ENCODE data around the gene TMEM92. TPM values are rescaled to one million over a fixed set of nuclear protein-coding genes. Genes with fewer than 3 reads are reported as not detected.
A peak's percentile ranks its signal among the peaks of the same experiment; 100 is the strongest.

Gene TMEM92
- total RNA-seq, 1 donor from 2014 or later: 0.26 TPM

DNA sequence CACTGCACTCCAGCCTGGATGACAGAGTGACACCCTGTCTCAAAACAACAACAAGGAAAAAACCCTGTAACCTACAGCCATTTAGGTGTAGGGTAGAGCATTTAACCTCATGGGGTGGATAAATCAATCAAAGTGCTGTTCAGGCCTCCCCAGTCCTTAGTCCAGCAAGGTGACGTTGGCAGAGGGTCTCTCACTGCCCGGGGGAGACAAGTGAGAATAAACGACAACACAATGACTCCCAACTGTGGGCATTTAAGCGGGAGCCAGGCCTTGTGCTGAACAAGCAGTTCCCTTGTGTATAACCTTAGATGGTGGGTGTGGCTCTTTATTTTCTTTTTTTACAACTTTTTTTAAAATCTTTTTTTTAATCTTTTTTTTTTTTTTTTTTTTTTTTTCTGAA, 29.3 kb downstream of the TMEM92 start:
- FAIRE-seq: no peak
- no peak for DNase-seq (ENCODE audit: low read depth)
- TF ChIP-seq, protein P1, sequence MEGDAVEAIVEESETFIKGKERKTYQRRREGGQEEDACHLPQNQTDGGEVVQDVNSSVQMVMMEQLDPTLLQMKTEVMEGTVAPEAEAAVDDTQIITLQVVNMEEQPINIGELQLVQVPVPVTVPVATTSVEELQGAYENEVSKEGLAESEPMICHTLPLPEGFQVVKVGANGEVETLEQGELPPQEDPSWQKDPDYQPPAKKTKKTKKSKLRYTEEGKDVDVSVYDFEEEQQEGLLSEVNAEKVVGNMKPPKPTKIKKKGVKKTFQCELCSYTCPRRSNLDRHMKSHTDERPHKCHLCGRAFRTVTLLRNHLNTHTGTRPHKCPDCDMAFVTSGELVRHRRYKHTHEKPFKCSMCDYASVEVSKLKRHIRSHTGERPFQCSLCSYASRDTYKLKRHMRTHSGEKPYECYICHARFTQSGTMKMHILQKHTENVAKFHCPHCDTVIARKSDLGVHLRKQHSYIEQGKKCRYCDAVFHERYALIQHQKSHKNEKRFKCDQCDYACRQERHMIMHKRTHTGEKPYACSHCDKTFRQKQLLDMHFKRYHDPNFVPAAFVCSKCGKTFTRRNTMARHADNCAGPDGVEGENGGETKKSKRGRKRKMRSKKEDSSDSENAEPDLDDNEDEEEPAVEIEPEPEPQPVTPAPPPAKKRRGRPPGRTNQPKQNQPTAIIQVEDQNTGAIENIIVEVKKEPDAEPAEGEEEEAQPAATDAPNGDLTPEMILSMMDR (IDR thresholded peaks at IDR 0.05; ENCODE audit: insufficient read depth, low read length, severe bottlenecking): no peak
- no peaks in the 10 kb centered on the region for H3K36me3 ChIP-seq (ENCODE audit: control insufficient read depth, insufficient read depth, low read length)
- no peaks in the 10 kb centered on the region for H3K27me3 ChIP-seq (ENCODE audit: control insufficient read depth, insufficient read depth, low read length)
- no peak overlapping the region for H3K4me3 ChIP-seq (ENCODE audit: low read depth, low read length)

- no peak overlapping the region for H3K4me3 ChIP-seq (ENCODE audit: low read depth, low read length)
- DNase-seq (ENCODE audit: low read depth) (no peak), FAIRE-seq (peak; percentile 36)
- no peaks in the 10 kb centered on the region for H3K36me3 ChIP-seq (ENCODE audit: control insufficient read depth, insufficient read depth, low read length)
- TF ChIP-seq, protein P1 (IDR thresholded peaks at IDR 0.05; ENCODE audit: insufficient read depth, low read length, severe bottlenecking): no peak
- no peaks in the 10 kb centered on the region for H3K27me3 ChIP-seq (ENCODE audit: control insufficient read depth, insufficient read depth, low read length)
Measured at GRCh38 chr17:50304781-50305404, 30.6 kb downstream of the TMEM92 start.

DNA sequence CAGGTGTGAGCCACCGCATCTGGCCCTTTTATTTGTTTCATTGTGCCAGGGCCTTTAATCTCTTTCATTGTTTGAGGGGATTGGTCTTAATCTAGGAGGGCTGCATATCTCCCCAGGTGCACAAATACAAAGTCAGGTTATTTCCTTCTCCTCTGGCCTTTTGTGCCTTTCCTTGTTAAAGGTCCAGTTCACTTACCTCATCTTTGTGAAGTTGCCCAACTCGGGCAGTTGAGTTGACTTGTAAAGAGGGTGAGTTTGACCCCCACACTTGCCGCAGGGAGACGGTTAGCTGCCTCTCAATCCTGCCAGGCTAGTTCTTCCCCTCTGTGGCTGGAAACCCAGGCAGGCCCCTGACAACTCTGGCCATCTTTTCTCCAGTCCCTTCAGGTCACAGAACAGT, 33.4 kb downstream of the TMEM92 start:
- Histone ChIP-seq H3K27me3 (ENCODE audit: control insufficient read depth, insufficient read depth, low read length) (no peaks in the 10 kb centered on the region), H3K4me3 (ENCODE audit: low read depth, low read length) (no peak overlapping the region), H3K36me3 (ENCODE audit: control insufficient read depth, insufficient read depth, low read length) (no peaks in the 10 kb centered on the region)
- no peak for DNase-seq (ENCODE audit: low read depth)
- FAIRE-seq: no peak
- TF ChIP-seq, protein P1 (IDR thresholded peaks at IDR 0.05; ENCODE audit: insufficient read depth, low read length, severe bottlenecking): no peak

GRCh38 chr17:50308666-50309065, 34.4 kb downstream of the TMEM92 start:
- H3K36me3 ChIP-seq (ENCODE audit: control insufficient read depth, insufficient read depth, low read length): no peaks in the 10 kb centered on the region
- TF ChIP-seq, protein P1 (IDR thresholded peaks at IDR 0.05; ENCODE audit: insufficient read depth, low read length, severe bottlenecking): no peak
- no peak overlapping the region for H3K4me3 ChIP-seq (ENCODE audit: low read depth, low read length)
- FAIRE-seq: no peak
- H3K27me3 ChIP-seq (ENCODE audit: control insufficient read depth, insufficient read depth, low read length): no peaks in the 10 kb centered on the region
- no peak for DNase-seq (ENCODE audit: low read depth)

GRCh38 chr17:50310455-50311111, 36.3 kb downstream of the TMEM92 start:
- H3K4me3 ChIP-seq (ENCODE audit: low read depth, low read length): no peak overlapping the region
- no peaks in the 10 kb centered on the region for H3K27me3 ChIP-seq (ENCODE audit: control insufficient read depth, insufficient read depth, low read length)
- FAIRE-seq: peak; percentile 64
- no peak for DNase-seq (ENCODE audit: low read depth)
- H3K36me3 ChIP-seq (ENCODE audit: control insufficient read depth, insufficient read depth, low read length): no peaks in the 10 kb centered on the region
- TF ChIP-seq, protein P1 (IDR thresholded peaks at IDR 0.05; ENCODE audit: insufficient read depth, low read length, severe bottlenecking): no peak

DNA sequence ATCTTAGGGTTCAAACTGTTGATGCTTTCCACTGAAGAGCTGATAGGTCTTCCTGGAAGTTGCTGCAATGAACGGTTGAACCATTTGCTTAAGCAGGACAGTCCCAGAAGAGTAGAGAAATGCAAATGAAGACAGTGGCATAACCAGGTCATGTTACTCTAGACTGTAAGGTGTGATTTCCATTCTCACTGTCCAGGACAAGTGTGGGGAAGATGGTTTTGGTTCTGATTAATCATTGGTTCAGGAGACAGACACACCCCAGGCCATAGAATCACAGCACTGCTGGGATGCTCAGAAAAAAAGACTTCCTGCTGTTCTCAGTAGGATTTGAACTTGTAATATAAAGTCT, 36.8 kb downstream of the TMEM92 start:
- TF ChIP-seq, protein P1 (IDR thresholded peaks at IDR 0.05; ENCODE audit: insufficient read depth, low read length, severe bottlenecking): no peak
- Histone ChIP-seq H3K27me3 (ENCODE audit: control insufficient read depth, insufficient read depth, low read length) (no peaks in the 10 kb centered on the region), H3K4me3 (ENCODE audit: low read depth, low read length) (no peak overlapping the region), H3K36me3 (ENCODE audit: control insufficient read depth, insufficient read depth, low read length) (no peaks in the 10 kb centered on the region)
- no peak for FAIRE-seq
- no peak for DNase-seq (ENCODE audit: low read depth)
